Keratinocyte (primary cell): ENCODE measurements around the gene FGFR1OP2. TPM values are rescaled to one million over a fixed set of nuclear protein-coding genes. Genes with fewer than 3 reads are reported as not detected.

Source experiments
- DNase-seq: peaks from one replicate; pipeline ENCODE4 v3.0.0-alpha.2; 2011; ENCODE audit warnings: low read depth, missing footprints, low spot score
- FAIRE-seq: peaks from 2 replicates; lab custom pipeline; 2011; peaks lifted over from hg19 to GRCh38; lab: Jason Lieb, UNC
- H2AFZ ChIP-seq: 2 replicates; pipeline ENCODE4 v1.6.0; 2012; ENCODE audit warnings: low read length, control low read depth, inconsistent platforms; ENCODE audit not compliant: control insufficient read depth
- H3K27ac ChIP-seq: 2 replicates; pipeline ENCODE4 v1.5.1; 2011; ENCODE audit warnings: low read length; ENCODE audit not compliant: control insufficient read depth, insufficient read depth
- H3K27me3 ChIP-seq: 3 replicates; pipeline ENCODE4 v1.6.0; 2011; ENCODE audit warnings: low read length; ENCODE audit not compliant: control insufficient read depth, insufficient read depth; ENCODE audit errors: extremely low read depth
- H3K36me3 ChIP-seq, 2 experiments: 2 replicates in 1 of 2; 3 replicates in 1 of 2; pipeline ENCODE4 v1.5.1; 2011; ENCODE audit warnings: low read length in 2 of 2, mild to moderate bottlenecking in 1 of 2; ENCODE audit not compliant: control insufficient read depth in 2 of 2, insufficient read depth in 2 of 2; ENCODE audit errors: extremely low read depth in 1 of 2
- H3K4me1 ChIP-seq: 3 replicates; pipeline ENCODE4 v1.5.1; 2011; ENCODE audit warnings: low read length; ENCODE audit not compliant: control insufficient read depth, insufficient read depth; ENCODE audit errors: extremely low read depth
- H3K4me2 ChIP-seq: 3 replicates; pipeline ENCODE4 v1.6.0; 2011; ENCODE audit warnings: low read depth, low read length; ENCODE audit not compliant: control insufficient read depth, insufficient read depth; ENCODE audit errors: extremely low read depth
- H3K4me3 ChIP-seq, 3 experiments: fragments of 200-600 bp in 1 of 3; sonication (generic) in 1 of 3; 2 replicates in 2 of 3; 3 replicates in 1 of 3; pipeline ENCODE4 v1.5.1; 2011 to 2016; ENCODE audit warnings: low read length in 3 of 3, mild to moderate bottlenecking in 3 of 3, control low read depth in 2 of 3, inconsistent platforms in 1 of 3, low read depth in 1 of 3, mixed read lengths in 1 of 3, mixed run types in 1 of 3, moderate library complexity in 1 of 3; ENCODE audit not compliant: control insufficient read depth in 2 of 3, insufficient read depth in 2 of 3; ENCODE audit errors: extremely low read depth in 1 of 3
- H3K79me2 ChIP-seq: 2 replicates; pipeline ENCODE4 v1.6.0; 2012; ENCODE audit warnings: low read length; ENCODE audit not compliant: control insufficient read depth, insufficient read depth
- H3K9ac ChIP-seq: 3 replicates; pipeline ENCODE4 v1.6.0; 2011; ENCODE audit warnings: low read length; ENCODE audit not compliant: control insufficient read depth, insufficient read depth; ENCODE audit errors: extremely low read depth
- H3K9me1 ChIP-seq: 3 replicates; pipeline ENCODE4 v1.6.0; 2011; ENCODE audit warnings: low read length; ENCODE audit not compliant: control insufficient read depth, insufficient read depth; ENCODE audit errors: extremely low read depth
- H3K9me3 ChIP-seq: 2 replicates; pipeline ENCODE4 v1.5.1; 2012; ENCODE audit warnings: low read depth, low read length; ENCODE audit not compliant: control insufficient read depth
- H4K20me1 ChIP-seq: 3 replicates; pipeline ENCODE4 v1.6.0; 2011; ENCODE audit warnings: low read length; ENCODE audit not compliant: control insufficient read depth, insufficient read depth; ENCODE audit errors: extremely low read depth
- CTCF ChIP-seq, 3 experiments: IDR thresholded peaks in 1 of 3; conservative IDR thresholded peaks in 1 of 3; optimal IDR thresholded peaks in 1 of 3; 2 replicates in 2 of 3; 3 replicates in 1 of 3; pipeline versions ENCODE3 to v1.5.1; 2011; ENCODE audit warnings: low read length in 3 of 3, mild to moderate bottlenecking in 3 of 3, moderate library complexity in 2 of 3, control low read depth in 1 of 3, inconsistent platforms in 1 of 3; ENCODE audit not compliant: insufficient read depth in 2 of 3; ENCODE audit errors: extremely low read depth in 1 of 3
- EZH2 ChIP-seq: IDR thresholded peaks from one replicate; pipeline ENCODE4 v1.6.1; 2012; ENCODE audit warnings: inconsistent platforms, mild to moderate bottlenecking, low read length, moderate library complexity
- dilution Hi-C: fragments of 300-500 bp; cut with MboI; formaldehyde crosslinking; loops from one replicate; pipeline ENCODE4 v1.7.0; 2020; ENCODE audit warnings: low sequenced_read_pairs; ENCODE audit not compliant: extremely low pct_ligation_motif_present
- polyA plus RNA-seq, 5 experiments: library from polyadenylated mRNA; depleted of rRNA in 3 of 5; stranded (reverse) in 3 of 5; stranded (forward) in 1 of 5; unstranded in 1 of 5; fragments of >200 nt; gene quantifications; 1 replicate in 1 of 5; 2 replicates in 3 of 5; 3 replicates in 1 of 5; pipeline versions ENCODE4 v1.2.1 to v1.2.3, GENCODE V29; 2011 to 2012; ENCODE audit warnings: missing spikeins in 2 of 5, low read depth in 1 of 5, low replicate concordance in 1 of 5

Gene FGFR1OP2
- polyA plus RNA-seq, 1 donor (not counting 4 experiments of a cell fraction or from before 2014, with no cell fraction given): 34.9 TPM

- Histone ChIP-seq H3K4me1 (peaks cover 44% of the 10 kb centered on the region), H2AFZ (no peak overlapping the region), H3K36me3 (peaks cover 0 to 2% of the 10 kb centered on the region in 2 experiments), H3K79me2 (peaks cover 56% of the 10 kb centered on the region), H3K4me2 (peak overlapping the region; percentile 74), H3K27ac (peak overlapping the region; percentile 77), H3K9ac (peak overlapping the region; percentile 85), H3K4me3 (peak overlapping the region; percentile 90 to 93 (median 91)), H4K20me1 (no peaks in the 10 kb centered on the region), H3K27me3 (no peaks in the 10 kb centered on the region), H3K9me3 (no peaks in the 10 kb centered on the region), H3K9me1 (no peaks in the 10 kb centered on the region)
- no peak for TF ChIP-seq CTCF (optimal IDR thresholded peaks at IDR 0.05 in 1 of 3, IDR thresholded peaks at IDR 0.05 in 1 of 3, conservative IDR thresholded peaks at IDR 0.05 in 1 of 3; ENCODE audit: extremely low read depth in 1 of 3, insufficient read depth in 2 of 3, low read length in 3 of 3)
- no peak for TF ChIP-seq EZH2
- FAIRE-seq (no peak), DNase-seq (no peak)
- dilution Hi-C loops: no loop called here
These were observed 74.6 kb downstream of the FGFR1OP2 start for GRCh38 chr12:27012982-27013255.

GRCh38 chr12:27013611-27014084 is 75.4 kb downstream of the FGFR1OP2 start:
- TF ChIP-seq EZH2 (no peak), CTCF (optimal IDR thresholded peaks at IDR 0.05 in 1 of 3, IDR thresholded peaks at IDR 0.05 in 1 of 3, conservative IDR thresholded peaks at IDR 0.05 in 1 of 3; ENCODE audit: extremely low read depth in 1 of 3, insufficient read depth in 2 of 3, low read length in 3 of 3) (no peak)
- H3K9ac ChIP-seq: peak overlapping the region; percentile 85
- peak overlapping the region; percentile 74 for H3K4me2 ChIP-seq
- H4K20me1 ChIP-seq: no peaks in the 10 kb centered on the region
- dilution Hi-C loops: no loop called here
- no peaks in the 10 kb centered on the region for H3K27me3 ChIP-seq
- peak overlapping the region; percentile 77 for H3K27ac ChIP-seq
- peak overlapping the region; percentile 90 to 93 (median 91) for H3K4me3 ChIP-seq
- DNase-seq (no peak), FAIRE-seq (no peak)
- peaks cover 44% of the 10 kb centered on the region for H3K4me1 ChIP-seq
- no peaks in the 10 kb centered on the region for H3K9me3 ChIP-seq
- H3K36me3 ChIP-seq: peaks cover 0 to 2% of the 10 kb centered on the region in 2 experiments
- H3K9me1 ChIP-seq: no peaks in the 10 kb centered on the region
- peaks cover 49% of the 10 kb centered on the region for H3K79me2 ChIP-seq
- peak overlapping the region; percentile 66 for H2AFZ ChIP-seq
